PFSK-1 (cell line): ENCODE measurements around the gene OXCT2.

Source experiments
- FOXP2 ChIP-seq: optimal IDR thresholded peaks from 2 replicates; pipeline ENCODE3; 2011; ENCODE audit warnings: borderline replicate concordance, control low read depth, inconsistent platforms; ENCODE audit not compliant: insufficient read depth; ENCODE audit errors: extremely low read length, extremely low read depth
- POLR2AphosphoS5 ChIP-seq: IDR thresholded peaks from 2 replicates; pipeline ENCODE4 v1.6.1; 2012; ENCODE audit warnings: low read depth, mild to moderate bottlenecking, control low read depth, low read length, moderate library complexity
- REST ChIP-seq, 2 experiments: IDR thresholded peaks; 2 replicates each; pipeline versions ENCODE4 v1.6.1 to v1.8.0; 2011 to 2012; ENCODE audit warnings: low read depth in 2 of 2, low read length in 2 of 2, control low read depth in 1 of 2, inconsistent platforms in 1 of 2, mild to moderate bottlenecking in 1 of 2, moderate library complexity in 1 of 2; ENCODE audit not compliant: insufficient read depth in 1 of 2
- SIN3A ChIP-seq: IDR thresholded peaks from 2 replicates; pipeline ENCODE4 v1.6.1; 2012; ENCODE audit warnings: mild to moderate bottlenecking, low read length, moderate library complexity, borderline replicate concordance; ENCODE audit not compliant: insufficient read depth
- TAF1 ChIP-seq: IDR thresholded peaks from 2 replicates; pipeline ENCODE4 v1.6.1; 2012; ENCODE audit warnings: low read length, control low read depth, borderline replicate concordance; ENCODE audit not compliant: insufficient read depth

The OXCT2 gene

GRCh38 chr1:39779821-39780220 is 8.7 kb upstream of the OXCT2 start:
- no peak for TF ChIP-seq REST (IDR thresholded peaks at IDR 0.05; ENCODE audit: insufficient read depth in 1 of 2, low read depth in 2 of 2, low read length in 2 of 2)
- no peak for TF ChIP-seq SIN3A
- TF ChIP-seq POLR2AphosphoS5 = no peak
- no peak for TF ChIP-seq TAF1
- no peak for TF ChIP-seq FOXP2

- TF ChIP-seq SIN3A (no peak), FOXP2 (no peak), TAF1 (no peak), REST (IDR thresholded peaks at IDR 0.05; ENCODE audit: insufficient read depth in 1 of 2, low read depth in 2 of 2, low read length in 2 of 2) (no peak), POLR2AphosphoS5 (no peak)
Measured at GRCh38 chr1:39779137-39779536, 8.0 kb upstream of the OXCT2 start.

GRCh38 chr1:39777306-39777705 is 6.2 kb upstream of the OXCT2 start:
- no peak for TF ChIP-seq TAF1
- TF ChIP-seq POLR2AphosphoS5 = no peak
- TF ChIP-seq SIN3A = no peak
- no peak for TF ChIP-seq FOXP2
- TF ChIP-seq REST (IDR thresholded peaks at IDR 0.05; ENCODE audit: insufficient read depth in 1 of 2, low read depth in 2 of 2, low read length in 2 of 2) = no peak

- no peak for TF ChIP-seq SIN3A
- no peak for TF ChIP-seq TAF1
- no peak for TF ChIP-seq POLR2AphosphoS5
- no peak for TF ChIP-seq FOXP2
- TF ChIP-seq REST (IDR thresholded peaks at IDR 0.05; ENCODE audit: insufficient read depth in 1 of 2, low read depth in 2 of 2, low read length in 2 of 2) = no peak
Measured at GRCh38 chr1:39776886-39777285, 5.7 kb upstream of the OXCT2 start.

GRCh38 chr1:39776400-39776713 is 5.2 kb upstream of the OXCT2 start:
- no peak for TF ChIP-seq SIN3A
- TF ChIP-seq REST (IDR thresholded peaks at IDR 0.05; ENCODE audit: insufficient read depth in 1 of 2, low read depth in 2 of 2, low read length in 2 of 2) = no peak
- no peak for TF ChIP-seq FOXP2
- no peak for TF ChIP-seq TAF1
- TF ChIP-seq POLR2AphosphoS5 = no peak
